CD8-positive, alpha-beta memory T cell (primary cell): ENCODE results near the gene ZNF318. TPM values are rescaled to one million over a fixed set of nuclear protein-coding genes. Genes with fewer than 3 reads are reported as not detected.

Source experiments
- CTCF ChIA-PET: fragments of 350-600 bp; sonication (Branson Sonifier 250); formaldehyde crosslinking; loops from one replicate; lab custom pipeline; 2021; ENCODE audit warnings: antibody characterized with exemption; lab: Charles Lee
- POLR2A ChIA-PET: fragments of 350-600 bp; sonication (Branson Sonifier 250); formaldehyde crosslinking; loops from one replicate; lab custom pipeline; 2021; ENCODE audit warnings: antibody characterized with exemption; lab: Charles Lee
- DNase-seq, 5 donors: peaks; one replicate each; pipeline versions ENCODE4 v3.0.0 to v3.0.0-alpha.2; 2020 to 2022; ENCODE audit warnings: mixed read lengths in 1 of 5
- H3K27ac ChIP-seq: one replicate; pipeline ENCODE4 v1.7.0; 2013; ENCODE audit warnings: low read depth, mild to moderate bottlenecking, low read length, moderate library complexity
- H3K27me3 ChIP-seq: 2 replicates; pipeline ENCODE4 v1.7.0; 2013; ENCODE audit warnings: low read length, mild to moderate bottlenecking; ENCODE audit not compliant: insufficient read depth, poor library complexity, severe bottlenecking
- H3K36me3 ChIP-seq: 2 replicates; pipeline ENCODE4 v1.7.0; 2013; ENCODE audit warnings: mild to moderate bottlenecking, low read length, moderate library complexity; ENCODE audit not compliant: insufficient read depth
- H3K4me1 ChIP-seq: 2 replicates; pipeline ENCODE4 v1.7.0; 2013; ENCODE audit warnings: mild to moderate bottlenecking, low read length, moderate library complexity; ENCODE audit not compliant: insufficient read depth
- H3K4me3 ChIP-seq: 2 replicates; pipeline ENCODE4 v1.7.0; 2013; ENCODE audit warnings: mild to moderate bottlenecking, low read length
- H3K9me3 ChIP-seq: 2 replicates; pipeline ENCODE4 v1.7.0; 2013; ENCODE audit warnings: mild to moderate bottlenecking, low read length
- H3K27ac Mint-ChIP-seq, 8 donors: one replicate each; pipeline ENCODE4 v1.8.0; 2020 to 2021; ENCODE audit warnings: mixed read lengths in 8 of 8, mild to moderate bottlenecking in 6 of 8, inconsistent platforms in 3 of 8, moderate library complexity in 3 of 8
- H3K27me3 Mint-ChIP-seq, 2 donors: one replicate each; pipeline ENCODE4 v1.8.0; 2020 to 2021; ENCODE audit warnings: mixed read lengths in 2 of 2, mild to moderate bottlenecking in 1 of 2, moderate library complexity in 1 of 2
- H3K36me3 Mint-ChIP-seq, 3 donors: one replicate each; pipeline ENCODE4 v1.8.0; 2020 to 2021; ENCODE audit warnings: mixed read lengths in 3 of 3, inconsistent platforms in 1 of 3, mild to moderate bottlenecking in 1 of 3
- H3K4me1 Mint-ChIP-seq, 3 donors: one replicate each; pipeline ENCODE4 v1.8.0; 2020 to 2021; ENCODE audit warnings: mixed read lengths in 3 of 3, inconsistent platforms in 1 of 3, mild to moderate bottlenecking in 1 of 3
- H3K4me3 Mint-ChIP-seq, 7 donors: one replicate each; pipeline ENCODE4 v1.8.0; 2020 to 2021; ENCODE audit warnings: mixed read lengths in 7 of 7, mild to moderate bottlenecking in 6 of 7, moderate library complexity in 4 of 7, inconsistent platforms in 2 of 7
- H3K9me3 Mint-ChIP-seq, 5 donors: one replicate each; pipeline ENCODE4 v1.8.0; 2020 to 2022; ENCODE audit warnings: mixed read lengths in 5 of 5, mild to moderate bottlenecking in 3 of 5, moderate library complexity in 2 of 5, inconsistent platforms in 1 of 5
- polyA plus RNA-seq: library from polyadenylated mRNA; unstranded; fragments of 300-500 nt; fragmentation: Illumina TruSeq; gene quantifications from one replicate; pipeline ENCODE4 v1.2.3, GENCODE V29; 2021
- total RNA-seq, 2 experiments: library from RNA; stranded (reverse); gene quantifications; one replicate each; pipeline ENCODE4 v1.2.3, GENCODE V29; 2021

Gene ZNF318
- total and polyA plus RNA-seq, 3 experiments from 2014 or later = 6.4 to 12.0 (median 11.8) TPM

GRCh38 chr6:43331891-43332290, 37.6 kb downstream of the ZNF318 start:
- H3K4me3 Mint-ChIP-seq = no peak overlapping the region
- Histone ChIP-seq H3K27me3 (no peaks in the 10 kb centered on the region), H3K4me3 (no peak overlapping the region), H3K27ac (no peak overlapping the region), H3K9me3 (no peaks in the 10 kb centered on the region), H3K36me3 (no peaks in the 10 kb centered on the region), H3K4me1 (peaks cover 10% of the 10 kb centered on the region)
- peaks cover 10 to 14% (median 14%) of the 10 kb centered on the region in 3 donors for H3K4me1 Mint-ChIP-seq
- CTCF ChIA-PET = no interaction called here
- H3K27ac Mint-ChIP-seq = peak overlapping the region in 3 of 8 donors; percentile 1 to 76 (median 8)
- POLR2A ChIA-PET = no interaction called here
- no peaks in the 10 kb centered on the region for H3K27me3 Mint-ChIP-seq
- H3K36me3 Mint-ChIP-seq = peaks cover 10 to 20% (median 14%) of the 10 kb centered on the region in 3 donors
- no peak for DNase-seq
- no peaks in the 10 kb centered on the region for H3K9me3 Mint-ChIP-seq

GRCh38 chr6:43331470-43331869, 38.0 kb downstream of the ZNF318 start:
- no peak for DNase-seq
- H3K4me3 Mint-ChIP-seq = no peak overlapping the region
- no peaks in the 10 kb centered on the region for H3K27me3 Mint-ChIP-seq
- H3K36me3 Mint-ChIP-seq = peaks cover 10 to 16% (median 12%) of the 10 kb centered on the region in 3 donors
- peaks cover 10 to 14% (median 14%) of the 10 kb centered on the region in 3 donors for H3K4me1 Mint-ChIP-seq
- no peaks in the 10 kb centered on the region for H3K9me3 ChIP-seq
- H3K27me3 ChIP-seq = no peaks in the 10 kb centered on the region
- no peaks in the 10 kb centered on the region for H3K36me3 ChIP-seq
- no peaks in the 10 kb centered on the region for H3K9me3 Mint-ChIP-seq
- no peak overlapping the region for H3K27ac ChIP-seq
- H3K27ac Mint-ChIP-seq = peak overlapping the region in 1 of 8 donors; percentile 72
- ChIA-PET POLR2A (no interaction called here), CTCF (no interaction called here)
- H3K4me3 ChIP-seq = no peak overlapping the region
- H3K4me1 ChIP-seq = peaks cover 10% of the 10 kb centered on the region

- Histone ChIP-seq H3K27me3 (no peaks in the 10 kb centered on the region), H3K4me3 (no peak overlapping the region), H3K9me3 (no peaks in the 10 kb centered on the region), H3K4me1 (peaks cover 10% of the 10 kb centered on the region), H3K27ac (no peak overlapping the region), H3K36me3 (no peaks in the 10 kb centered on the region)
- Mint-ChIP-seq H3K4me1 (peaks cover 10 to 14% (median 14%) of the 10 kb centered on the region in 3 donors), H3K27me3 (no peaks in the 10 kb centered on the region), H3K36me3 (peaks cover 8 to 17% (median 10%) of the 10 kb centered on the region in 3 donors), H3K4me3 (no peak overlapping the region), H3K9me3 (no peaks in the 10 kb centered on the region), H3K27ac (peak overlapping the region in 3 of 8 donors; percentile 3 to 85 (median 33))
- ChIA-PET POLR2A (no interaction called here), CTCF (interaction anchor here (1.0 kb wide), 1 partner anchor 69 kb away, joined by 4 read pairs; no protein-coding TSS in a partner anchor)
- DNase-seq = no peak
These were observed 40.9 kb downstream of the ZNF318 start for GRCh38 chr6:43328528-43328927.

- no peak for DNase-seq
- CTCF ChIA-PET = interaction anchor here (1.8 kb wide), 1 partner anchor 36 kb away, joined by 6 read pairs; no protein-coding TSS in a partner anchor
- no peak overlapping the region for H3K27ac Mint-ChIP-seq
- POLR2A ChIA-PET = no interaction called here
- Histone ChIP-seq H3K4me3 (no peak overlapping the region), H3K36me3 (no peaks in the 10 kb centered on the region), H3K4me1 (no peaks in the 10 kb centered on the region), H3K27ac (no peak overlapping the region), H3K27me3 (no peaks in the 10 kb centered on the region), H3K9me3 (no peaks in the 10 kb centered on the region)
- H3K9me3 Mint-ChIP-seq = no peaks in the 10 kb centered on the region
- no peak overlapping the region for H3K4me3 Mint-ChIP-seq
- peaks cover 4 to 19% (median 7%) of the 10 kb centered on the region in 3 donors for H3K36me3 Mint-ChIP-seq
- no peaks in the 10 kb centered on the region for H3K4me1 Mint-ChIP-seq
- no peaks in the 10 kb centered on the region for H3K27me3 Mint-ChIP-seq
These were observed 43.6 kb downstream of the ZNF318 start for GRCh38 chr6:43325876-43326275.

- CTCF ChIA-PET = no interaction called here
- Mint-ChIP-seq H3K27ac (no peak overlapping the region), H3K9me3 (no peaks in the 10 kb centered on the region), H3K36me3 (peaks cover 0 to 13% (median 10%) of the 10 kb centered on the region in 3 donors), H3K4me3 (no peak overlapping the region), H3K27me3 (no peaks in the 10 kb centered on the region), H3K4me1 (no peaks in the 10 kb centered on the region)
- POLR2A ChIA-PET = interaction anchor here (0.6 to 0.7 kb wide), 2 partner anchors 15 to 313 kb away, joined by 3 read pairs; no protein-coding TSS in a partner anchor
- H3K36me3 ChIP-seq = no peaks in the 10 kb centered on the region
- H3K4me3 ChIP-seq = no peak overlapping the region
- H3K27ac ChIP-seq = no peak overlapping the region
- H3K9me3 ChIP-seq = no peaks in the 10 kb centered on the region
- H3K27me3 ChIP-seq = no peaks in the 10 kb centered on the region
- no peak for DNase-seq
- no peaks in the 10 kb centered on the region for H3K4me1 ChIP-seq
These were observed 51.4 kb downstream of the ZNF318 start for GRCh38 chr6:43318011-43318410.

GRCh38 chr6:43313813-43314212, 55.6 kb downstream of the ZNF318 start:
- no peak overlapping the region for H3K4me3 ChIP-seq
- peaks cover 0 to 9% (median 8%) of the 10 kb centered on the region in 3 donors for H3K36me3 Mint-ChIP-seq
- H3K9me3 Mint-ChIP-seq = no peaks in the 10 kb centered on the region
- peaks cover 0 to 6% (median 5%) of the 10 kb centered on the region in 3 donors for H3K4me1 Mint-ChIP-seq
- no peak for DNase-seq
- peaks cover 6% of the 10 kb centered on the region for H3K4me1 ChIP-seq
- H3K36me3 ChIP-seq = no peaks in the 10 kb centered on the region
- no peak overlapping the region for H3K4me3 Mint-ChIP-seq
- no peak overlapping the region for H3K27ac ChIP-seq
- POLR2A ChIA-PET = no interaction called here
- CTCF ChIA-PET = no interaction called here
- H3K27me3 Mint-ChIP-seq = peaks cover 5 to 10% of the 10 kb centered on the region in 2 donors
- no peaks in the 10 kb centered on the region for H3K27me3 ChIP-seq
- H3K9me3 ChIP-seq = no peaks in the 10 kb centered on the region
- H3K27ac Mint-ChIP-seq = no peak overlapping the region

- Histone ChIP-seq H3K27me3 (no peaks in the 10 kb centered on the region), H3K4me3 (no peak overlapping the region), H3K4me1 (peaks cover 15% of the 10 kb centered on the region), H3K36me3 (no peaks in the 10 kb centered on the region), H3K27ac (no peak overlapping the region), H3K9me3 (no peaks in the 10 kb centered on the region)
- Mint-ChIP-seq H3K4me3 (no peak overlapping the region), H3K36me3 (peaks cover 0 to 2% (median 0%) of the 10 kb centered on the region in 3 donors), H3K27me3 (peaks cover 7 to 13% of the 10 kb centered on the region in 2 donors), H3K27ac (no peak overlapping the region), H3K4me1 (peaks cover 3 to 19% (median 8%) of the 10 kb centered on the region in 3 donors), H3K9me3 (no peaks in the 10 kb centered on the region)
- ChIA-PET CTCF (no interaction called here), POLR2A (no interaction called here)
- DNase-seq = no peak
These were observed 57.8 kb downstream of the ZNF318 start for GRCh38 chr6:43311666-43312065.

GRCh38 chr6:43310624-43311023, 58.8 kb downstream of the ZNF318 start:
- no peaks in the 10 kb centered on the region for H3K36me3 Mint-ChIP-seq
- H3K9me3 Mint-ChIP-seq = no peaks in the 10 kb centered on the region
- H3K27me3 Mint-ChIP-seq = peaks cover 8 to 13% of the 10 kb centered on the region in 2 donors
- H3K27ac ChIP-seq = no peak overlapping the region
- CTCF ChIA-PET = no interaction called here
- H3K27me3 ChIP-seq = no peaks in the 10 kb centered on the region
- POLR2A ChIA-PET = no interaction called here
- H3K27ac Mint-ChIP-seq = no peak overlapping the region
- peaks cover 15% of the 10 kb centered on the region for H3K4me1 ChIP-seq
- H3K4me3 ChIP-seq = no peak overlapping the region
- H3K36me3 ChIP-seq = no peaks in the 10 kb centered on the region
- H3K4me3 Mint-ChIP-seq = no peak overlapping the region
- H3K9me3 ChIP-seq = no peaks in the 10 kb centered on the region
- no peak for DNase-seq
- H3K4me1 Mint-ChIP-seq = peaks cover 3 to 19% (median 8%) of the 10 kb centered on the region in 3 donors
